ENCODE measurements around the gene LENG8. TPM values are rescaled to one million over a fixed set of nuclear protein-coding genes. Genes with fewer than 3 reads are reported as not detected.
"Not testable (repeated sequence)": the region's sequence is repeated elsewhere in the genome, so short reads cannot be mapped to it uniquely, and the experiment has no call there.

The LENG8 gene
- total and polyA plus RNA-seq, 5 experiments from 2014 or later: 4.5 to 639 (median 8.6) TPM

GRCh38 chr19:54466110-54466480 is 17.1 kb downstream of the LENG8 start:
- Mint-ChIP-seq H3K4me3 (peak overlapping the region; percentile 49 to 82 (median 66)), H3K4me1 (peaks cover 16 to 32% (median 25%) of the 10 kb centered on the region in 4 donors), H3K27me3 (peaks cover 20 to 27% (median 25%) of the 10 kb centered on the region in 5 donors), H3K27ac (peak overlapping the region in 1 of 10 donors; percentile 57)
- not testable (repeated sequence) for ATAC-seq, DNase-seq, H3K9me3 Mint-ChIP-seq, H3K36me3 Mint-ChIP-seq
- POLR2A ChIA-PET: interaction anchor here (1.2 to 2.3 kb wide), 2 partner anchors 10 to 17 kb away, joined by 3 to 10 read pairs; partner anchors contain the start of gene LENG8

GRCh38 chr19:54469496-54469934 is 20.5 kb downstream of the LENG8 start:
- Mint-ChIP-seq H3K27ac (no peak overlapping the region), H3K4me3 (no peak overlapping the region), H3K4me1 (peaks cover 8 to 24% (median 16%) of the 10 kb centered on the region in 4 donors), H3K9me3 (peaks cover 0 to 5% (median 0%) of the 10 kb centered on the region in 9 donors), H3K27me3 (peaks cover 25 to 50% (median 34%) of the 10 kb centered on the region in 5 donors), H3K36me3 (no peaks in the 10 kb centered on the region)
- ATAC-seq (no peak), DNase-seq (no peak)
- POLR2A ChIA-PET: no interaction called here

GRCh38 chr19:54470276-54470887 is 21.4 kb downstream of the LENG8 start:
- peaks cover 7 to 24% (median 14%) of the 10 kb centered on the region in 4 donors for H3K4me1 Mint-ChIP-seq
- H3K4me3 Mint-ChIP-seq: peak overlapping the region in 2 of 10 donors; percentile 26 to 30
- H3K9me3 Mint-ChIP-seq: peaks cover 0 to 5% (median 0%) of the 10 kb centered on the region in 9 donors
- H3K27ac Mint-ChIP-seq: peak overlapping the region in 1 of 10 donors; percentile 68
- DNase-seq: no peak
- H3K27me3 Mint-ChIP-seq: peaks cover 25 to 58% (median 39%) of the 10 kb centered on the region in 5 donors
- POLR2A ChIA-PET: no interaction called here
- ATAC-seq: no peak
- no peaks in the 10 kb centered on the region for H3K36me3 Mint-ChIP-seq

GRCh38 chr19:54470991-54471782 is 22.2 kb downstream of the LENG8 start:
- POLR2A ChIA-PET: no interaction called here

GRCh38 chr19:54473071-54473891 is 24.3 kb downstream of the LENG8 start, which contains the start of gene CDC42EP5:
TSS of gene CDC42EP5 (minus strand) at chr19:54473296. CDS start at chr19:54465547, 7,749 bp downstream.
- DNase-seq: no peak
- Mint-ChIP-seq H3K4me1 (peaks cover 7 to 24% (median 14%) of the 10 kb centered on the region in 4 donors), H3K27ac (peak within 1 kb of the TSS in 3 of 10 donors; percentile 25 to 77 (median 37)), H3K9me3 (no peaks in the 10 kb centered on the region), H3K27me3 (peaks cover 26 to 80% (median 53%) of the 10 kb centered on the region in 5 donors), H3K36me3 (no peaks in the 10 kb centered on the region), H3K4me3 (peak within 1 kb of the TSS in 2 of 10 donors; percentile 23 to 39)
- peak; percentile 35 to 69 for ATAC-seq
- POLR2A ChIA-PET: interaction anchor here (0.9 kb wide), 1 partner anchor 24 kb away, joined by 3 read pairs; the partner anchor contains the start of gene LENG8

More at GRCh38 chr19:54470991-54471782, 22.2 kb downstream of the LENG8 start:
- Mint-ChIP-seq H3K4me1 (peaks cover 7 to 24% (median 14%) of the 10 kb centered on the region in 4 donors), H3K27me3 (peaks cover 25 to 59% (median 39%) of the 10 kb centered on the region in 5 donors), H3K27ac (no peak overlapping the region), H3K9me3 (peaks cover 0 to 5% (median 0%) of the 10 kb centered on the region in 9 donors), H3K36me3 (no peaks in the 10 kb centered on the region), H3K4me3 (peak overlapping the region in 3 of 10 donors; percentile 36 to 69 (median 50))
- no peak for DNase-seq
- peak; percentile 29 to 56 for ATAC-seq

- Mint-ChIP-seq H3K36me3 (no peaks in the 10 kb centered on the region), H3K9me3 (no peaks in the 10 kb centered on the region), H3K4me1 (peaks cover 9 to 24% (median 16%) of the 10 kb centered on the region in 4 donors), H3K27me3 (peaks cover 29 to 82% (median 51%) of the 10 kb centered on the region in 5 donors), H3K4me3 (no peak overlapping the region), H3K27ac (peak overlapping the region in 1 of 10 donors; percentile 37)
- POLR2A ChIA-PET: interaction anchor here (0.7 to 0.9 kb wide), 2 partner anchors 13 to 25 kb away, joined by 3 read pairs; partner anchors contain the start of gene LENG8
- no peak for ATAC-seq
- no peak for DNase-seq
These were observed 24.9 kb downstream of the LENG8 start for GRCh38 chr19:54473892-54474372.

- H3K27ac Mint-ChIP-seq: no peak overlapping the region
- POLR2A ChIA-PET: interaction anchor here (0.6 kb wide), 1 partner anchor 94 kb away, joined by 3 read pairs; no protein-coding TSS in a partner anchor
- no peak for DNase-seq
- no peak overlapping the region for H3K4me3 Mint-ChIP-seq
- H3K4me1 Mint-ChIP-seq: peaks cover 5 to 15% (median 11%) of the 10 kb centered on the region in 4 donors
- ATAC-seq: no peak
- H3K27me3 Mint-ChIP-seq: peaks cover 13 to 77% (median 39%) of the 10 kb centered on the region in 5 donors
- no peaks in the 10 kb centered on the region for H3K9me3 Mint-ChIP-seq
- H3K36me3 Mint-ChIP-seq: no peaks in the 10 kb centered on the region
These were observed 26.7 kb downstream of the LENG8 start for GRCh38 chr19:54475706-54476105.

GRCh38 chr19:54477650-54478049 is 28.7 kb downstream of the LENG8 start:
- Mint-ChIP-seq H3K27me3 (peaks cover 15 to 78% (median 44%) of the 10 kb centered on the region in 5 donors), H3K9me3 (no peaks in the 10 kb centered on the region), H3K4me3 (no peak overlapping the region), H3K4me1 (peaks cover 5 to 21% (median 15%) of the 10 kb centered on the region in 4 donors), H3K36me3 (no peaks in the 10 kb centered on the region), H3K27ac (no peak overlapping the region)
- POLR2A ChIA-PET: no interaction called here
- no peak for DNase-seq
- ATAC-seq: no peak

GRCh38 chr19:54478677-54479266 is 29.8 kb downstream of the LENG8 start:
- H3K27me3 Mint-ChIP-seq: peaks cover 11 to 69% (median 43%) of the 10 kb centered on the region in 5 donors
- H3K4me1 Mint-ChIP-seq: peaks cover 4 to 25% (median 12%) of the 10 kb centered on the region in 4 donors
- H3K4me3 Mint-ChIP-seq: no peak overlapping the region
- peak in 2 of 10 donors; percentile 25 to 38 for DNase-seq
- H3K9me3 Mint-ChIP-seq: no peaks in the 10 kb centered on the region
- POLR2A ChIA-PET: no interaction called here
- ATAC-seq: peak; percentile 35 to 40
- H3K36me3 Mint-ChIP-seq: no peaks in the 10 kb centered on the region
- no peak overlapping the region for H3K27ac Mint-ChIP-seq

- peaks cover 3 to 25% (median 12%) of the 10 kb centered on the region in 4 donors for H3K4me1 Mint-ChIP-seq
- POLR2A ChIA-PET: no interaction called here
- ATAC-seq: no peak
- no peak for DNase-seq
- H3K9me3 Mint-ChIP-seq: no peaks in the 10 kb centered on the region
- H3K27ac Mint-ChIP-seq: no peak overlapping the region
- peaks cover 17 to 69% (median 44%) of the 10 kb centered on the region in 5 donors for H3K27me3 Mint-ChIP-seq
- no peaks in the 10 kb centered on the region for H3K36me3 Mint-ChIP-seq
- H3K4me3 Mint-ChIP-seq: no peak overlapping the region
These were observed 31.1 kb downstream of the LENG8 start for GRCh38 chr19:54480051-54480450.

- Mint-ChIP-seq H3K27ac (no peak overlapping the region), H3K9me3 (no peaks in the 10 kb centered on the region), H3K27me3 (peaks cover 17 to 71% (median 45%) of the 10 kb centered on the region in 5 donors), H3K36me3 (no peaks in the 10 kb centered on the region), H3K4me3 (no peak overlapping the region), H3K4me1 (peaks cover 3 to 25% (median 12%) of the 10 kb centered on the region in 4 donors)
- POLR2A ChIA-PET: no interaction called here
- DNase-seq (peak in 5 of 10 donors; percentile 25 to 67 (median 55)), ATAC-seq (peak in 1 of 2 donors; percentile 68)
These were observed 32.4 kb downstream of the LENG8 start for GRCh38 chr19:54481326-54481930.

Measured in naive thymus-derived CD8-positive, alpha-beta T cell (primary cell).